GM21423 (cell line): Measurements from ENCODE around the gene WRNIP1.
"Not testable (repeated sequence)": the region's sequence is repeated elsewhere in the genome, so short reads cannot be mapped to it uniquely, and the experiment has no call there.

ENCODE experiments used
- ATAC-seq: cut with Tn5 transposase; IDR thresholded peaks from one replicate; pipeline ENCODE4 v1.9.1; 2021; ENCODE audit warnings: mild to moderate bottlenecking, moderate library complexity; ENCODE audit not compliant: unreplicated experiment

The WRNIP1 gene

GRCh38 chr6:2782825-2783187 is 17.6 kb downstream of the WRNIP1 start:
- no peak for ATAC-seq

- ATAC-seq: no peak
These were observed 18.2 kb downstream of the WRNIP1 start for GRCh38 chr6:2783188-2783963.

DNA sequence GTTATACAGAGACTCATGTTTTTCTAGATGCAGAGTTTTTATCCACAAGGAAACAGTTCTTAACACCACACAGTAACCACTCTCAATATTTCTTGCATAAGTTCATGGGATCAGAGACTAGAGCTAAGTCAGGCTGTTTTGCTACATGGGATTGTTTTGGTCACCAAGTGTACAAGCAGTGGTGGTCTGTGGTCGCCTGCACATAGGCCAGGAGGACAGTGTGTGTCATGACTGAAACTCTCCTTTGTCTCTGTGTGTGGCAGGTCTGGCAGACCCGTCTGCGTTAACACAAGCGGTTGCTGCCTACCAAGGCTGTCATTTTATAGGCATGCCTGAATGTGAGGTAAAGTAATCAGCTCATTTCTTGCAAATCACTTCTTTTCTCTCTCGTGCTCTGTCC is 18.9 kb downstream of the WRNIP1 start:
- no peak for ATAC-seq

DNA sequence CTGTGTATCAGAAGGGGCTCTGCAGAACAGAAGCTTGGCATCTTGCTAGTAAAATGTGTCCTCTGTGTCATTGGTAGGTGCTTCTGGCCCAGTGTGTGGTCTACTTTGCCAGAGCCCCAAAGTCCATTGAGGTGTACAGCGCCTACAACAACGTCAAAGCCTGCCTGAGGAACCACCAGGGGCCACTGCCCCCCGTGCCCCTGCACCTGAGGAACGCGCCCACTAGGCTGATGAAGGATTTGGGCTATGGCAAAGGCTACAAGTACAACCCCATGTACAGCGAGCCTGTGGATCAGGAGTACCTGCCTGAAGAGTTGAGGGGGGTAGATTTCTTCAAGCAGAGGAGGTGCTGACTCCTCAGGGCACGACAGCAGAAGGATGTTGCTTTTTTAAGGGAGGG is 19.7 kb downstream of the WRNIP1 start:
- no peak for ATAC-seq

- no peak for ATAC-seq
These were observed 21.1 kb downstream of the WRNIP1 start for GRCh38 chr6:2786269-2786668.

GRCh38 chr6:2790588-2791449 is 25.6 kb downstream of the WRNIP1 start:
- peak; percentile 77 for ATAC-seq

DNA sequence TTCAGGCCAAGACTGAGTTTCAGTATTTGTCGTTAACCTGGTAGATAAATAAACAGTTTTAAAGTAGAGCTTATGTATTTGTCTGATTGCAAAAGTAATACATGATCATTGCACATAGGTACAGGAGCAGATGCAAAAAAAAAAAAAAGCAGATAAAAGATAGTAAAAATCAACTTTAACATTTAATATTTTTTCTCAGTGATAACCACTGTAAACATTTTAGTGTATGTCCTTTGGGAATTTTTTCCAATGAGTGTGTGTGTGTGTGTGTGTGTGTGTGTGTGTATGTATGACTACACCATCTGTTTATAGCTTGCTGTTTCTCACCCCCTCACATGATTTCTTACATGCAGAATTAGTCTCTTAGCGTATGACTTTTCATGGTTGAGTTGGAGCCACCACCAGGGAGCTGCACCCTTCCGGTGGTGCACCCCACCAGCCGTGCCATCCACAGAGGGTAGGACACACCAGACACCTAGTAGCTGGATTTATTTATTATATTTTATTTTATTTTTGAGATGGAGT is 26.3 kb downstream of the WRNIP1 start:
- no peak for ATAC-seq

- ATAC-seq: no peak
These were observed 27.3 kb downstream of the WRNIP1 start for GRCh38 chr6:2792330-2793110.

GRCh38 chr6:2793534-2794151 is 28.4 kb downstream of the WRNIP1 start:
- ATAC-seq: no peak

- ATAC-seq: no peak
These were observed 29.1 kb downstream of the WRNIP1 start for GRCh38 chr6:2794171-2794730.

DNA sequence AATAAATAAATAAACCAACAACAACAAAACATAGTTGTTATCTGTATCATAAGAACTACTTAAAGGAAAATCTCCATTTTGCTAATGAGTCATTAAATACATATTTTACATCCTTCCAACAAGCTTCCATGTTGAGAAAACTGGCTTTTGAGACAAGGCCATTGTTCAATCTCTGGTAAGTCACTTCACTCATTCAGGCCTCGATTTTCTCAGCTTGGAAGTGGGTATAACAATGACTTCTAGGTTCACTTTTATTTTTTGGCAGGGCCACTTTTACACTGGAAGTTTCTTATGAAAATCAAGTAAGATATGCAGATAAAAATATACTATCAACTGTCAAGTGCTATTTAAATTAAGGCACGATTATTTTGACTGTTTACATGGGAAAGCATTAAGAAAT is 30.0 kb downstream of the WRNIP1 start:
- ATAC-seq: no peak

GRCh38 chr6:2795956-2796355 is 30.8 kb downstream of the WRNIP1 start:
- ATAC-seq: no peak

DNA sequence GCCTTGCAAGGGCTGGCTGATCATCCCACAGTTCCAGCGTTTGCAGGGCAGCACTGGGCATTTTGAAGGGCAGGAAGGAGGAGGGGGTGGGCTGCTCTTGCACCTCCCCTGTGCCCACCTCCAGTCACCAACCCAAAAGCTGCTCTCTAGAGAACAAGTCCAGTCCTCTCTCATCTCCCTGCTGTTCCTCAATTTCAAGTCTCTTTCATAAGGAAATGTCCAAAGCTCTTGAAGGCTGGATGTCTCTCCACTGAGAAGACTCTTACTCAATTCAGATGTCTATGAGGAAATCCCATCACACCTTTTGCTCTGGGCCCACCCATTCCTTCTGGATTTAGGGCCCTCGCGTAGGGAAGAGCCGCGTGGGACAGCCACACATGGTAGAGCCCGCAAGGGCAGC is 31.7 kb downstream of the WRNIP1 start:
- ATAC-seq: no peak

- ATAC-seq: no peak
These were observed 32.4 kb downstream of the WRNIP1 start for GRCh38 chr6:2797564-2798031.

DNA sequence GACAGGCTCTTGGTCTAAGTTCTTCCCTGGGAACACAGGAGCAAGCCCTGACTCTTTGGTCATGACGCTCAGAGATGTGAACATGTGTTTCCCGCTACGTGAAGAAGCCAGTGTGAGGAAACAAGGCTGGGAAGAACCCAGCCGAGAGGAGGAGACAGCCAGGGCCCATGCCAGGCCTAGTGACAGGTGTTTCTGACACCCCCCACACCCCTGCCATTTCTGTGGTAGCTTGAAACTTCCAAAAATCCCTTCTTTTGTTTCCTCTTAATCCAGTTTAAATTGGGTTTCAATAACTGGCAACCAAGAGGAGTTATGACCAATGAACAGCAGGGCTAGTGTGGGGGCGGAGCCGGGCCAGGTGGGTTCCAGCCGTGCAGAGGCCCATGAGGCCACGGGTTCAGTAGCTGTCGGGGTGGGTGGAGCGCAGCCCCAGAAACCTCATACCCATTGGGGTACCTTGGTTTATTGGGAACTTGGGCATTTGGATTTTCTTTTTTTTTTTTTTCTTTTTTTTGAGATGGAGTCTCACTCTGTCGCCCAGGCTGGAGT is 33.5 kb downstream of the WRNIP1 start:
- no peak for ATAC-seq

GRCh38 chr6:2799936-2800527 is 34.8 kb downstream of the WRNIP1 start:
- ATAC-seq: no peak

- no peak for ATAC-seq
These were observed 35.5 kb downstream of the WRNIP1 start for GRCh38 chr6:2800552-2801316.

DNA sequence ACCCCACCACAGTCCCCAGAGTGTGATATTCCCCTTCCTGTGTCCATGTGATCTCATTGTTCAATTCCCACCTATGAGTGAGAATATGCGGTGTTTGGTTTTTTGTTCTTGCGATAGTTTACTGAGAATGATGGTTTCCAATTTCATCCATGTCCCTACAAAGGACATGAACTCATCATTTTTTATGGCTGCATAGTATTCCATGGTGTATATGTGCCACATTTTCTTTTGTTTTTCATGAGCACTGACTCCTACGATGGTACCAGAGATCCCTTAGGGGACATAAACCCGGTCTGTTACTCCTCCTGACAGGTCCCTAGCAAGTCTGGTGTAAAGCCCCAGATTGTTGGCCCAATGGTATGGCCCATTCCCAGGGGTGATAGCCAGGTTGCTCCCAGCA is 36.5 kb downstream of the WRNIP1 start:
- not testable (repeated sequence) for ATAC-seq

DNA sequence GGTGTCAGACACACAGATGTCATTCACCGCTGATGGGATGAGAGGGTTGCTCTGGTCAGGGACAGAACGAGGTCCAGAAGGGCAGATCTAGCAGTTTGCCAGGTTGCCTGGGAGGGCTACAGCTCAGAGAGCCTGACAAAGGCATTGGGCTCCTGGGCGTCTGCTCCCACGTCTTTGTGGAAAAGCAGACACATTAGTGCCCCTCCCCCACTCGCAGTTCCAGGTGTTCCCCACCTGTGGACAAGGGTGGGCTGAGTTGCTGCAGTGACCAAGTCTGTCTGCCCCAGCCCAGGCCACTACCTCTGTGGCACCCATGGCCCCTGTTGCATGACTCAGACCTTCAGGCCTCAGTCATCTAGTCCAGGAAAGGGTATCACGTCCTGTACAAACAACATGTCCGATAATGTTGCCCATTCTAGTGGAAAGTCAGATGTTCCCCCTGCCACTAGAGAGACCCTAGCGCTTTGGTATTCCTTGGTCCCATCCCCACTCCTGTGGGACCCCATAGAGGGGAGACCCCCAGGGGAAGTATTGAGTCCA is 37.4 kb downstream of the WRNIP1 start:
- no peak for ATAC-seq
